K562 (cell line): ENCODE data around the gene LRPAP1. TPM values are rescaled to one million over a fixed set of nuclear protein-coding genes. Genes with fewer than 3 reads are reported as not detected.

Source experiments
- ARHGAP35 ChIP-seq: fragments of 450-650 bp; IDR thresholded peaks from 2 replicates; pipeline ENCODE4 v1.6.1; 2018; ENCODE audit not compliant: partially characterized antibody
- ARID1B ChIP-seq: fragments of 450-650 bp; IDR thresholded peaks from 2 replicates; pipeline ENCODE4 v1.6.1; 2016; ENCODE audit warnings: antibody characterized with exemption, mild to moderate bottlenecking, inconsistent platforms
- CAMTA2 ChIP-seq: fragments of 250-450 bp; sonication (Bioruptor Pico); conservative IDR thresholded peaks from 2 replicates; pipeline ENCODE4 v1.5.1; 2022
- CBX8 ChIP-seq: fragments of 200-600 bp; sonication (generic); IDR thresholded peaks from 2 replicates; pipeline ENCODE4 v1.6.1; 2012; ENCODE audit warnings: borderline replicate concordance, mixed run types, low read depth, mild to moderate bottlenecking, moderate library complexity, mixed read lengths, low read length, control low read depth, inconsistent platforms; ENCODE audit not compliant: poor library complexity, severe bottlenecking; ENCODE audit errors: extremely low read depth
- CC2D1A ChIP-seq: fragments of 450-650 bp; IDR thresholded peaks from 2 replicates; pipeline ENCODE4 v1.6.1; 2017; ENCODE audit warnings: mild to moderate bottlenecking
- CHCHD3 ChIP-seq: fragments of 250-450 bp; sonication (Bioruptor Pico); IDR thresholded peaks from 2 replicates; pipeline ENCODE4 v2.1.2; 2022; ENCODE audit warnings: mild to moderate bottlenecking
- ETV5 ChIP-seq: sonication (generic); formaldehyde crosslinking; IDR thresholded peaks from 2 replicates; pipeline ENCODE4 v1.4.0; 2020; ENCODE audit warnings: low read depth, mild to moderate bottlenecking, missing genetic modification reagents
- FOXM1 ChIP-seq, 2 experiments: fragments of 450-650 bp in 1 of 2; sonication (generic) in 1 of 2; formaldehyde crosslinking in 1 of 2; IDR thresholded peaks; 2 replicates each; pipeline versions ENCODE4 v1.6.1 to v1.9.0; 2017 to 2022; ENCODE audit warnings: low read depth in 2 of 2, mild to moderate bottlenecking in 2 of 2, missing genetic modification reagents in 1 of 2, moderate library complexity in 1 of 2
- FUS ChIP-seq: fragments of 200-400 bp; formaldehyde crosslinking; optimal IDR thresholded peaks from 2 replicates; pipeline ENCODE3; 2017; ENCODE audit warnings: low read depth, low read length
- HLTF ChIP-seq: fragments of 450-650 bp; IDR thresholded peaks from 2 replicates; pipeline ENCODE4 v1.6.1; 2016
- JUNB ChIP-seq: fragments of 450-650 bp; formaldehyde crosslinking; conservative IDR thresholded peaks from 2 replicates; pipeline ENCODE4 v1.4.0; 2020; ENCODE audit warnings: mild to moderate bottlenecking
- MAFF ChIP-seq: IDR thresholded peaks from 2 replicates; pipeline ENCODE4 v1.6.1; 2012; ENCODE audit warnings: low read length, improper control_type of control experiment
- POLR2AphosphoS5 ChIP-seq: IDR thresholded peaks from 2 replicates; pipeline ENCODE4 v1.6.1; 2011; ENCODE audit warnings: mild to moderate bottlenecking, low read depth, low read length, moderate library complexity; ENCODE audit not compliant: control insufficient read depth, insufficient read depth
- SMARCB1 ChIP-seq: IDR thresholded peaks from 2 replicates; pipeline ENCODE4 v1.6.1; 2011; ENCODE audit warnings: improper control_type of control experiment, low read depth; ENCODE audit not compliant: insufficient read length
- TEAD2 ChIP-seq: fragments of 450-650 bp; IDR thresholded peaks from 2 replicates; pipeline ENCODE4 v1.6.1; 2016; ENCODE audit warnings: missing genetic modification characterization, control low read depth, missing compliant biosample characterization
- TRIM28 ChIP-seq: fragments of 450-650 bp; IDR thresholded peaks from 2 replicates; pipeline ENCODE4 v1.6.1; 2017
- TSC22D4 ChIP-seq: fragments of 450-650 bp; IDR thresholded peaks from 2 replicates; pipeline ENCODE4 v1.6.1; 2016; ENCODE audit warnings: missing genetic modification characterization, missing biosample characterization, control low read depth
- U2AF1 ChIP-seq: fragments of 200-400 bp; formaldehyde crosslinking; optimal IDR thresholded peaks from 2 replicates; pipeline ENCODE3; 2017; ENCODE audit warnings: mild to moderate bottlenecking, low read depth, low read length, moderate library complexity
- ZBTB9 ChIP-seq: fragments of 450-650 bp; formaldehyde crosslinking; IDR thresholded peaks from 2 replicates; pipeline ENCODE4 v1.4.0; 2020; ENCODE audit warnings: mild to moderate bottlenecking, moderate library complexity
- ZNF143 ChIP-seq: sonication (generic); formaldehyde crosslinking; IDR thresholded peaks from 2 replicates; pipeline ENCODE4 v1.9.0; 2022; ENCODE audit warnings: mild to moderate bottlenecking, missing genetic modification reagents
- ZNF436 ChIP-seq: fragments of 250-450, 450-650 bp; sonication (Bioruptor Pico); formaldehyde crosslinking; IDR thresholded peaks from 2 replicates; pipeline ENCODE4 v1.7.0; 2020; ENCODE audit warnings: mild to moderate bottlenecking
- ZNF655 ChIP-seq: fragments of 250-450 bp; sonication (Bioruptor Pico); IDR thresholded peaks from 2 replicates; pipeline ENCODE4 v1.5.0; 2021
- polyA plus RNA-seq, 8 experiments: library from polyadenylated mRNA; depleted of rRNA in 4 of 8; stranded (reverse) in 5 of 8; unstranded in 3 of 8; fragments of >200 nt; fragmentation: Nextera tagmentation in 2 of 8; fragmentation: Illumina TruSeq in 1 of 8; extraction: Ambion mirVana in 2 of 8; extraction: Trizol in 1 of 8; gene quantifications; 2 replicates each; pipeline versions ENCODE4 v1.2.1 to v1.2.3, GENCODE V29; 2011 to 2014; ENCODE audit warnings: inconsistent platforms in 1 of 8, missing spikeins in 1 of 8
- total RNA-seq, 7 experiments: library from RNA; depleted of rRNA in 6 of 7; stranded (reverse); fragments of >200 nt in 6 of 7; fragmentation: Illumina TruSeq in 2 of 7; extraction: Trizol in 2 of 7; gene quantifications; 2 replicates each; pipeline versions ENCODE4 v1.2.1 to v1.2.3, GENCODE V29; 2011 to 2021; ENCODE audit warnings: low replicate concordance in 1 of 7
- TF ChIP-seq, protein P1 (sequence below): fragments of 250-450 bp; sonication (Bioruptor Pico); IDR thresholded peaks from 2 replicates; pipeline ENCODE4 v1.5.0; 2022; ENCODE audit warnings: mild to moderate bottlenecking

LRPAP1 gene
- total and polyA plus RNA-seq, 9 of the 15 experiments (the other 6 are each of a cell fraction or from before 2014, with no cell fraction given) = 1.1 to 75.5 (median 41.8) TPM

- TF ChIP-seq ZBTB9 (no peak), ZNF436 (CRISPR knock-in tag) (no peak), POLR2AphosphoS5 (peak; percentile 86), SMARCB1 (no peak), FOXM1 (IDR thresholded peaks at IDR 0.05; ENCODE audit: low read depth) (no peak), FOXM1 (CRISPR knock-in tag; IDR thresholded peaks at IDR 0.05; ENCODE audit: low read depth) (no peak), ETV5 (0 out of 2 replicates have a peak, but pooled peaks have one; percentile 40), MAFF (no peak), U2AF1 (no peak), ZNF143 (CRISPR knock-in tag) (peak; percentile 83), CBX8 (no peak), CHCHD3 (no peak), HLTF (no peak), ZNF655 (CRISPR knock-in tag) (no peak), CAMTA2 (CRISPR knock-in tag) (no peak), TRIM28 (no peak), TSC22D4 (tag) (no peak), JUNB (CRISPR knock-in tag) (no peak), ARID1B (no peak), TEAD2 (tag) (no peak), FUS (no peak), CC2D1A (no peak), ARHGAP35 (no peak)
- TF ChIP-seq, protein P1, sequence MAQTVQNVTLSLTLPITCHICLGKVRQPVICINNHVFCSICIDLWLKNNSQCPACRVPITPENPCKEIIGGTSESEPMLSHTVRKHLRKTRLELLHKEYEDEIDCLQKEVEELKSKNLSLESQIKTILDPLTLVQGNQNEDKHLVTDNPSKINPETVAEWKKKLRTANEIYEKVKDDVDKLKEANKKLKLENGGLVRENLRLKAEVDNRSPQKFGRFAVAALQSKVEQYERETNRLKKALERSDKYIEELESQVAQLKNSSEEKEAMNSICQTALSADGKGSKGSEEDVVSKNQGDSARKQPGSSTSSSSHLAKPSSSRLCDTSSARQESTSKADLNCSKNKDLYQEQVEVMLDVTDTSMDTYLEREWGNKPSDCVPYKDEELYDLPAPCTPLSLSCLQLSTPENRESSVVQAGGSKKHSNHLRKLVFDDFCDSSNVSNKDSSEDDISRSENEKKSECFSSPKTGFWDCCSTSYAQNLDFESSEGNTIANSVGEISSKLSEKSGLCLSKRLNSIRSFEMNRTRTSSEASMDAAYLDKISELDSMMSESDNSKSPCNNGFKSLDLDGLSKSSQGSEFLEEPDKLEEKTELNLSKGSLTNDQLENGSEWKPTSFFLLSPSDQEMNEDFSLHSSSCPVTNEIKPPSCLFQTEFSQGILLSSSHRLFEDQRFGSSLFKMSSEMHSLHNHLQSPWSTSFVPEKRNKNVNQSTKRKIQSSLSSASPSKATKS (CRISPR knock-in tag) = no peak
These were observed at the start of gene LRPAP1 (continued) for GRCh38 chr4:3531879-3532750.
